ENCODE results near the gene RNF145.
"Not testable (repeated sequence)": the region's sequence is repeated elsewhere in the genome, so short reads cannot be mapped to it uniquely, and the experiment has no call there.

The RNF145 gene

GRCh38 chr5:159156426-159157238, 52.7 kb downstream of the RNF145 start:
- DNase-seq (ENCODE audit: low read depth), result peak; percentile 77

GRCh38 chr5:159155960-159156359, 53.4 kb downstream of the RNF145 start:
- no peak for DNase-seq (ENCODE audit: low read depth)

- no peak for DNase-seq (ENCODE audit: low read depth)
Observed at GRCh38 chr5:159152876-159153275, 56.5 kb downstream of the RNF145 start.

GRCh38 chr5:159149085-159149484, 60.3 kb downstream of the RNF145 start:
- DNase-seq (ENCODE audit: low read depth), result peak; percentile 16

GRCh38 chr5:159147976-159148375, 61.4 kb downstream of the RNF145 start:
- DNase-seq (ENCODE audit: low read depth), result no peak

GRCh38 chr5:159146839-159147238, 62.5 kb downstream of the RNF145 start:
- no peak for DNase-seq (ENCODE audit: low read depth)

GRCh38 chr5:159145160-159145559, 64.2 kb downstream of the RNF145 start:
- DNase-seq (ENCODE audit: low read depth), result not testable (repeated sequence)

- DNase-seq (ENCODE audit: low read depth), result no peak
Observed at GRCh38 chr5:159139802-159140201, 69.6 kb downstream of the RNF145 start.

- peak; percentile 77 for DNase-seq (ENCODE audit: low read depth)
Observed at GRCh38 chr5:159135896-159136531, 73.3 kb downstream of the RNF145 start.

- DNase-seq (ENCODE audit: low read depth), result peak; percentile 78
Observed at GRCh38 chr5:159133041-159133741, 76.2 kb downstream of the RNF145 start.

- DNase-seq (ENCODE audit: low read depth), result no peak
Observed at GRCh38 chr5:159132429-159133040, 76.8 kb downstream of the RNF145 start.

- DNase-seq (ENCODE audit: low read depth), result no peak
Observed at GRCh38 chr5:159131951-159132350, 77.4 kb downstream of the RNF145 start.

- DNase-seq (ENCODE audit: low read depth), result no peak
Observed at GRCh38 chr5:159130871-159131270, 78.5 kb downstream of the RNF145 start.

GRCh38 chr5:159128070-159128541, 81.2 kb downstream of the RNF145 start:
- no peak for DNase-seq (ENCODE audit: low read depth)

GRCh38 chr5:159123700-159124099, 85.7 kb downstream of the RNF145 start:
- DNase-seq (ENCODE audit: low read depth), result no peak

GRCh38 chr5:159123189-159123588, 86.2 kb downstream of the RNF145 start:
- DNase-seq (ENCODE audit: low read depth), result no peak

- no peak for DNase-seq (ENCODE audit: low read depth)
Observed at GRCh38 chr5:159121061-159121460, 88.3 kb downstream of the RNF145 start.

GRCh38 chr5:159120446-159120845, 88.9 kb downstream of the RNF145 start:
- no peak for DNase-seq (ENCODE audit: low read depth)

- DNase-seq (ENCODE audit: low read depth), result not testable (repeated sequence)
Observed at GRCh38 chr5:159119842-159120241, 89.5 kb downstream of the RNF145 start.

GRCh38 chr5:159118958-159119659, 90.2 kb downstream of the RNF145 start:
- not testable (repeated sequence) for DNase-seq (ENCODE audit: low read depth)

- no peak for DNase-seq (ENCODE audit: low read depth)
Observed at GRCh38 chr5:159113405-159113804, 95.9 kb downstream of the RNF145 start.

- no peak for DNase-seq (ENCODE audit: low read depth)
Observed at GRCh38 chr5:159112436-159112835, 96.9 kb downstream of the RNF145 start.

Measured in iris pigment epithelial cell (primary cell).